Measurements from ENCODE around the gene AGTPBP1. TPM values are rescaled to one million over a fixed set of nuclear protein-coding genes. Genes with fewer than 3 reads are reported as not detected.

Gene AGTPBP1
- total RNA-seq, 1 donor from 2014 or later: 117 TPM

GRCh38 chr9:85543196-85543595, 198.6 kb downstream of the AGTPBP1 start:
- no peak overlapping the region for H3K4me3 Mint-ChIP-seq (ENCODE audit: unreplicated experiment)
- no peak for DNase-seq
- no peak for TF ChIP-seq CTCF (IDR thresholded peaks at IDR 0.05; ENCODE audit: partially characterized antibody, unreplicated experiment)

GRCh38 chr9:85541876-85542275, 199.9 kb downstream of the AGTPBP1 start:
- DNase-seq: no peak
- Mint-ChIP-seq H3K4me1 (ENCODE audit: low read depth, unreplicated experiment) (peaks cover under 1% of the 10 kb centered on the region), H3K27me3 (ENCODE audit: unreplicated experiment) (no peaks in the 10 kb centered on the region), H3K36me3 (ENCODE audit: unreplicated experiment) (no peaks in the 10 kb centered on the region), H3K9me3 (ENCODE audit: unreplicated experiment) (no peaks in the 10 kb centered on the region), H3K27ac (ENCODE audit: unreplicated experiment) (no peak overlapping the region), H3K4me3 (ENCODE audit: unreplicated experiment) (no peak overlapping the region)
- TF ChIP-seq CTCF (IDR thresholded peaks at IDR 0.05; ENCODE audit: partially characterized antibody, unreplicated experiment): no peak

More at GRCh38 chr9:85543196-85543595, 198.6 kb downstream of the AGTPBP1 start:
- Mint-ChIP-seq H3K27ac (ENCODE audit: unreplicated experiment) (no peak overlapping the region), H3K27me3 (ENCODE audit: unreplicated experiment) (no peaks in the 10 kb centered on the region), H3K36me3 (ENCODE audit: unreplicated experiment) (no peaks in the 10 kb centered on the region), H3K4me1 (ENCODE audit: low read depth, unreplicated experiment) (peaks cover 10% of the 10 kb centered on the region), H3K9me3 (ENCODE audit: unreplicated experiment) (no peaks in the 10 kb centered on the region)

GRCh38 chr9:85536514-85536913, 205.2 kb downstream of the AGTPBP1 start:
- no peak overlapping the region for H3K4me3 Mint-ChIP-seq (ENCODE audit: unreplicated experiment)
- peaks cover 2% of the 10 kb centered on the region for H3K9me3 Mint-ChIP-seq (ENCODE audit: unreplicated experiment)
- H3K36me3 Mint-ChIP-seq (ENCODE audit: unreplicated experiment): no peaks in the 10 kb centered on the region
- DNase-seq: no peak
- no peaks in the 10 kb centered on the region for H3K27me3 Mint-ChIP-seq (ENCODE audit: unreplicated experiment)
- H3K27ac Mint-ChIP-seq (ENCODE audit: unreplicated experiment): no peak overlapping the region
- H3K4me1 Mint-ChIP-seq (ENCODE audit: low read depth, unreplicated experiment): peaks cover 3% of the 10 kb centered on the region
- no peak for TF ChIP-seq CTCF (IDR thresholded peaks at IDR 0.05; ENCODE audit: partially characterized antibody, unreplicated experiment)

- Mint-ChIP-seq H3K27me3 (ENCODE audit: unreplicated experiment) (no peaks in the 10 kb centered on the region), H3K4me3 (ENCODE audit: unreplicated experiment) (no peak overlapping the region), H3K9me3 (ENCODE audit: unreplicated experiment) (peaks cover 2% of the 10 kb centered on the region), H3K36me3 (ENCODE audit: unreplicated experiment) (no peaks in the 10 kb centered on the region), H3K4me1 (ENCODE audit: low read depth, unreplicated experiment) (peaks cover 3% of the 10 kb centered on the region), H3K27ac (ENCODE audit: unreplicated experiment) (peak overlapping the region; percentile 49)
- DNase-seq: no peak
- TF ChIP-seq CTCF (IDR thresholded peaks at IDR 0.05; ENCODE audit: partially characterized antibody, unreplicated experiment): no peak
These were observed 205.7 kb downstream of the AGTPBP1 start for GRCh38 chr9:85536076-85536475.

- DNase-seq: no peak
- Mint-ChIP-seq H3K4me3 (ENCODE audit: unreplicated experiment) (no peak overlapping the region), H3K9me3 (ENCODE audit: unreplicated experiment) (peaks cover 2% of the 10 kb centered on the region), H3K27me3 (ENCODE audit: unreplicated experiment) (peaks cover 2% of the 10 kb centered on the region), H3K36me3 (ENCODE audit: unreplicated experiment) (no peaks in the 10 kb centered on the region), H3K4me1 (ENCODE audit: low read depth, unreplicated experiment) (peaks cover 3% of the 10 kb centered on the region), H3K27ac (ENCODE audit: unreplicated experiment) (no peak overlapping the region)
- TF ChIP-seq CTCF (IDR thresholded peaks at IDR 0.05; ENCODE audit: partially characterized antibody, unreplicated experiment): no peak
These were observed 207.4 kb downstream of the AGTPBP1 start for GRCh38 chr9:85534340-85534739.
